Memory B cell (primary cell): ENCODE data around the gene FGF14.

Experiments used
- ATAC-seq: fragments of 150-1000 bp; cut with Tn5 transposase; 2 replicates; pipeline ENCODE4 v1.10.0; 2021; ENCODE audit warnings: low read depth, mild to moderate bottlenecking, moderate library complexity
- DNase-seq, 2 donors: peaks; one replicate each; pipeline ENCODE4 v3.0.0; 2022; ENCODE audit warnings: low spot score in 2 of 2
- H3K27ac Mint-ChIP-seq: one replicate; pipeline ENCODE4 v1.8.0; 2022; ENCODE audit warnings: mild to moderate bottlenecking, moderate library complexity, mixed read lengths
- H3K27me3 Mint-ChIP-seq: one replicate; pipeline ENCODE4 v1.8.0; 2022; ENCODE audit warnings: mixed read lengths
- H3K36me3 Mint-ChIP-seq: one replicate; pipeline ENCODE4 v1.8.0; 2022; ENCODE audit warnings: mild to moderate bottlenecking, mixed read lengths
- H3K4me1 Mint-ChIP-seq: one replicate; pipeline ENCODE4 v1.8.0; 2022; ENCODE audit warnings: mixed read lengths
- H3K4me3 Mint-ChIP-seq: one replicate; pipeline ENCODE4 v1.8.0; 2022; ENCODE audit warnings: mild to moderate bottlenecking, moderate library complexity, mixed read lengths
- H3K9me3 Mint-ChIP-seq: one replicate; pipeline ENCODE4 v1.8.0; 2022; ENCODE audit warnings: mixed read lengths

Gene FGF14

DNA sequence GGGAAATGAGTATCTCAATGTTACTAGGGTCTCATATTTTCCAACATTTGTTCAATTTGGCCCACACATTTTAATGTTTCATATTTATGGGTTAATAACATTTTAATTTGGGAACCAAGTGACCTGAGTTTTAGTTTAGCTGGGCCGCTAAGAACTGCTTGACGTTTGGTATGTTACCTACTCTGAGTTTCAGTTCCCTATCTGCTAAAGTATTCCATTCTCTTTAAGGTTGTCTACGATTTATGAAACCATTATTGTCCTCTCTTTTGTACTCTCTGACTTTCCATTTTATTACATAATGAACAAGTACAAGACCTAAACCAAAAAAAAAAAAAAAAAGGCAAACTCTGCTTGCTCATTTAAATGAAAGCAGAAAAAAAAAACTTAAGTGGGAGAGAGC, 89.9 kb downstream of the FGF14 start:
- no peaks in the 10 kb centered on the region for H3K36me3 Mint-ChIP-seq
- peaks cover 2% of the 10 kb centered on the region for H3K9me3 Mint-ChIP-seq
- H3K4me3 Mint-ChIP-seq: no peak overlapping the region
- no peak for DNase-seq
- H3K27me3 Mint-ChIP-seq: peaks cover 4% of the 10 kb centered on the region
- no peak overlapping the region for H3K27ac Mint-ChIP-seq
- peaks cover 6% of the 10 kb centered on the region for H3K4me1 Mint-ChIP-seq
- peak; percentile 48 for ATAC-seq

DNA sequence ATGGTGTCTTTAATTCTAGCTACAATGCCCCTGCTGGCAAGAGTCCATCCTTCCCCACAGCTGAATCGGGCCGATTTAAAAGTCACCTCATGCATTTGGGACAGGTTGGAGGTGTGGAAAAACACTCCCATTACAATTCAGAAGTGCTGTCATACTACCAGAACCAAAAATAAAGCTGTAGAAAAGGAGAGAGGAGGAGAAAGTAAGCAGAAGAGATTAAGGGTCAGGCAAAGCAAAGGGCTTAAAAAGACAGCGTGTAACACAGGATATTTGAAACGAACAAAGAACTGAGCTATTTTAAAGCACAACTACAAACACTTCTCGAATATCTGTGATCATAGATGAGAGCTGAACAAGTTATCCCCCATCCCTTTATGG, 90.4 kb downstream of the FGF14 start:
- Mint-ChIP-seq H3K4me3 (no peak overlapping the region), H3K27ac (no peak overlapping the region), H3K27me3 (peaks cover 4% of the 10 kb centered on the region), H3K36me3 (no peaks in the 10 kb centered on the region), H3K9me3 (peaks cover 2% of the 10 kb centered on the region), H3K4me1 (peaks cover 6% of the 10 kb centered on the region)
- ATAC-seq (no peak), DNase-seq (no peak)

DNA sequence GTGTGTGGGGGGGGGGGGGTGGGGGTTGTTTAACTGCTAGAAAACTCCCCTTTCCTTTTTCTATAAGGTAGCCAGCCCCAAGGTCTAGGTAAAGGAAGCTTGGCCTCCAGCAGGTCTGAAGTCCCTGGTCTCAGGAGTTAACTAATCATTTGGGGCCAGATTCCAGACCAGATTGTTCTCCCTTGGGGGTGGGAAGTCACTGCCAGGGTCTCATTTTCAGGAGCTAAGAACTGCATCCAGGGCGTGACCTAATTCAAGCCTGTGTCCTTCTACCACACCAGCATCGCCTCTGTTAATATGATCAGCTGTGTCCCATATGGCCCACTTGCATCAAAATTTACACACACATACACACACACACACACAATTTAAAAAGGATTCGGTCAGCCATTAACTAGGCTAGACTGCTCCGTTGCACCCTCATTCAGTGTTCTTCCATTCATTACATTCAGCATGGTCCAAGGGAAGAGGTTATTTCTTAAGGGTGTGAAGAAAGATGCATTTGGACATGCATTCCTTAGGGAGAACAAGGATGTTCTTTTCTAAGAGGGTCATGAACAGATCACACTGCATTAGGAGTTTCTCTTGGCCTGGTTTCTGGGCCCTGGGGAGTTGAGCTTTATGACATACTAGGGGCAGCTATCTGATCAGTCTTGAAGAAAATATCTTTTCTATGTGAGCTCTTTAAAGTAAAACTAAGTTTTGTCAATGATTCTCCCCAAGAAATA, 91.0 kb downstream of the FGF14 start:
- Mint-ChIP-seq H3K4me1 (peaks cover 6% of the 10 kb centered on the region), H3K27ac (no peak overlapping the region), H3K27me3 (peaks cover 6% of the 10 kb centered on the region), H3K4me3 (no peak overlapping the region), H3K36me3 (no peaks in the 10 kb centered on the region), H3K9me3 (peaks cover 3% of the 10 kb centered on the region)
- ATAC-seq (no peak), DNase-seq (no peak)

DNA sequence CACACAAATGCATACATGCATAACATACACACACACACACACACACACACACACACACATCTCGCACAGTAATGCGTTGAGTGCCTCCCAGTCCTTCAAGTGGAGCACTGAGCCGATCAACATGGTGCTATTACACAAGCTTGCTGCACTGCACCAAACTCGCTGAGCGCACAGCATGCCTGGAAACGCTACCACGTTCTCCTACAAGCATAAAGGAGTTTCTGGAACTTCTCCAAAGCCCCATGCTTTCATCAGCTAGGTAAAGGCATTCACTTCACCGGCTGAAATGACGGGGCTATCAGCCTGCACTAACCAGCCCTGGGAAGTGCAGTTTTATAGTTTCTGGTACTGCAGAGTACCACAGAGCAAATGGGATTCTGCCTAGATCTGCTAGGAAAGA, 92.7 kb downstream of the FGF14 start:
- Mint-ChIP-seq H3K9me3 (peaks cover 3% of the 10 kb centered on the region), H3K27me3 (peaks cover 6% of the 10 kb centered on the region), H3K27ac (no peak overlapping the region), H3K4me1 (peaks cover 6% of the 10 kb centered on the region), H3K36me3 (no peaks in the 10 kb centered on the region), H3K4me3 (no peak overlapping the region)
- no peak for ATAC-seq
- DNase-seq: no peak

DNA sequence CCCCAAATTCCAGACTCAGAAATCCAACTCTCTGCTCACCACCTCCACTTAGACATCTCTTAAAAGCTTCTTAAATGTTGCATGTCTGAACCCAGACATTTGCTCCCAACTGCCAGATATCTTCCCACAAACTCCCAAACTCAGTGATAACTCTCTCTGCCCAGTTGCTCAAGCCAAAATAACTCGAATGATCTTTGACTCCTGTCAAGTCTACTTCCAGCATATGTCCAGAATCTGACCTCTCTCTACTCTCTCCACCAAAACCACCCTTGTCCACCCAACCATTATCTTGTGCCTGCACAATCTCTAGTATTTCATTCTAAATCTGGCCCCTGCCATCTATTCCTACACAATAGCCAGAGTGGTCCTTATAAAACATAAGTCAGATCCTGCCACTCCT, 99.3 kb downstream of the FGF14 start:
- no peaks in the 10 kb centered on the region for H3K4me1 Mint-ChIP-seq
- H3K4me3 Mint-ChIP-seq: no peak overlapping the region
- peaks cover 1% of the 10 kb centered on the region for H3K9me3 Mint-ChIP-seq
- H3K36me3 Mint-ChIP-seq: no peaks in the 10 kb centered on the region
- no peak for ATAC-seq
- peaks cover 2% of the 10 kb centered on the region for H3K27me3 Mint-ChIP-seq
- no peak for DNase-seq
- H3K27ac Mint-ChIP-seq: no peak overlapping the region

DNA sequence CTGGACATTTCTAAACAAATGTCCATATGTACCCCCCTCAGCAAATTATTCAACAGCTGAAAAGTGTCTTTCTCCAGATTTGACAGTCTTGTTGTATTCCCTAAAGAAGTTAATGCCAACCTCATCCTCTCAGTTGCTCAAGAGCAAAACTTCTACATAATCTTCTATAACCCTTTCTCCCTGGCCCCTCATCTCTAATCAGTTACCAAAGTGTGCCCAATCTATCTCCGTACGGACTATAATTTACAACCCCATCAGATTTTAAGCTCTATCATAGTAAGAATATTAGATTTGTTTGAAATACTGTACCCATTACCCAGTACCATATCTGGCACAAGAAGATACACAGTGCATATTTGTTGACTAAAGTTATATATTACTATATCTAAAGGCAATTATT, 101.5 kb downstream of the FGF14 start:
- ATAC-seq: no peak
- Mint-ChIP-seq H3K36me3 (no peaks in the 10 kb centered on the region), H3K27me3 (no peaks in the 10 kb centered on the region), H3K4me1 (no peaks in the 10 kb centered on the region), H3K4me3 (no peak overlapping the region), H3K9me3 (no peaks in the 10 kb centered on the region), H3K27ac (no peak overlapping the region)
- DNase-seq: no peak

DNA sequence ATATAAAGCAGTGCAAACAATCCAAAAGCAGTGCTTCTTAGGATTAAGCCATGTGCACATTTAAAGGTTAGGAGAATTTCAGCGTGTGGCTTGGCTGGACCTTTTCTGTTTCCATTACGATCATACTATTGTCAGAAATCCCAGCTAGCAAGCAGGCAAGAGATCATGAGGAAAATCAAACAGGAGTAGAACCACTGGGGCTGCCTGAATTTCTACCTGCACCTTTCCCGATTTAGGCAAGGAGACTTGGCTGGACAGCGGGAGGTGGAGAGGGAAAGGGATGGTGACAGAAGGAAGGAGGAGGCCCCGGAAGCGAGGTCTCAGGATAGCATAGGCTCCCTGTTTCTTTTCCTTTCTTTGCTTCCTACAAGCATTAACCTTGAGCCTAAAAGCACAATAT, 102.5 kb downstream of the FGF14 start:
- Mint-ChIP-seq H3K9me3 (no peaks in the 10 kb centered on the region), H3K4me3 (no peak overlapping the region), H3K36me3 (no peaks in the 10 kb centered on the region), H3K27ac (no peak overlapping the region), H3K27me3 (peaks cover 2% of the 10 kb centered on the region), H3K4me1 (no peaks in the 10 kb centered on the region)
- DNase-seq (no peak), ATAC-seq (no peak)

DNA sequence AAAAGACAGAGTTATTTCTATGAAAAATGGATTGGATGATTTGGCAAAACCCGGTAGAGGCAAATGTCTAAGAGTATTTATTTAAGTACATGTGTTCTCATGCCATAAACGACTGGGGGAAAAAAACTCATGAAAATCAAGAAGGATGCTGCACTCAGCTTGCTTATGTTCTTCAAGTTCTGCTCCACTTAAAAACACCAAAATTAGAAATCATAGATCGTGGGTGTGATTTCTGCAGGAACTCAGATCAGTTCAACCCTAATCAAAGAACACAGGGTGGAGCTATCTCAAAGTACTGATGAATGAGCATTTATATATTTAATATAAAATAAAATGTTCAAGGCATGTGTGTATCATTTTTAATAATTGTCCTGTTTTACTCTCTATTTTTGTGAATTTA, 103.8 kb downstream of the FGF14 start:
- no peak for DNase-seq
- H3K27me3 Mint-ChIP-seq: peaks cover 2% of the 10 kb centered on the region
- no peak for ATAC-seq
- H3K9me3 Mint-ChIP-seq: no peaks in the 10 kb centered on the region
- H3K4me1 Mint-ChIP-seq: no peaks in the 10 kb centered on the region
- H3K4me3 Mint-ChIP-seq: no peak overlapping the region
- H3K36me3 Mint-ChIP-seq: no peaks in the 10 kb centered on the region
- no peak overlapping the region for H3K27ac Mint-ChIP-seq

DNA sequence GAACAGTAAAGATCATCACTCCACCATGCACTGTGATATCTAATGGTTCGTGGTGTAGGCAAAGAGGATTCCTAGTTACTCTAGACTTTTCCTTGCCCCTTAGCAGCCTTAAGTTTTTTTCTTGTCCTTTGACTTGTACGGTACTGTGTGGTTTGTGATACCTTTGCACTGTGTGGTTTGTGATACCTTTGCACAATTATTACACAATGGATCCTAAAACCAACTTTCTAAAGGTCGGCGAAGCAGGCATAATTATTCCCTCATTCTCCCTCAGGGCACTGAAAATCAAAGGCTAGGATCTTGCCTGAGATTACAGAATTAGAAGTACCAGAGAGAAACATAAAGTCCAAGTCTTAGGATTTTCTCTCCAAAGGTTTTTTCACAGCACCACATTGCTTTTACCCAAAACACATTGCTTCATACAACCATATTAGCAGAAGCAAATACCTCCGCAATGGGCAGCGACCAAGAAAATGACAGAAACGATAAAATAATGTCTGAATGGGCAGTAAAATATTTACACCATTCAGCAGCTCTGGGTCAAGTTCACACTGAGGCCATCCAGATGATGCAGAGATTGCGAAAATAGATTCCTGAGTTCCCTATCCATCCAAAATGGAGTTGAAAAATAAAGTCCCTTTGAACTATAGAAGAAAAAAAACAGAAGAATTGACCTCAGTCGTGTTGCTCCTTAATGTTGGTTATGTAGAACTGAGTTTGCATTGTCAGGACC, 106.4 kb downstream of the FGF14 start:
- ATAC-seq (no peak), DNase-seq (no peak)
- no peaks in the 10 kb centered on the region for H3K36me3 Mint-ChIP-seq
- H3K9me3 Mint-ChIP-seq: no peaks in the 10 kb centered on the region
- H3K27ac Mint-ChIP-seq: no peak overlapping the region
- H3K4me1 Mint-ChIP-seq: no peaks in the 10 kb centered on the region
- H3K4me3 Mint-ChIP-seq: no peak overlapping the region
- peaks cover 2% of the 10 kb centered on the region for H3K27me3 Mint-ChIP-seq

DNA sequence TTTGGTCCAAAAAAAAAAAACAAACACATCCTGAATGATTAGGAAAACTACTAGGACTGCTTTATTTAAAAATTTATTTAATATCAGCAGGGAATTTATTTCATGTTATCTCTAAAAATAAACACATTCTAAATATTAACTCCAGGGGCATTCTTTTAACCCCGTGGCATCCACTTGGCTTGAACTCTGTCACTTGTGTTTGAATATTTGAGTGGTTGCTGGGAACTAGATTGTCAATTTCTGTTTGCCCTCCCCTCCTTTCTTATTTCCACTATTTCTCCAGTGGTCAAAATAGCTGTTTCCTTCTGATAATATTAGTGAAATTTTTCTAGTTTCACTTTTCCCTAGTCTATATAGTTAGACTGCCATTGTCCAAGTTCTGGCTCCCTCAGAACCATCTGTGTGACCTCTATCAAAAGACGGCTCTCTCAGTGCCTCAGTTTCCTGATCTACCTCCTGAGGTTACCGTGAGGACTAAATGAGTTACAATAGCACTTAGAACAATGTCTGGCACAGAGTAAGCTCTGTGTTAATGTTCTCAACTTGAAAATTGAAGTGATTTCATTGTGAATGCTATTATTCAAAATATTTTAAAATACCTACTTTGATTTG, 107.3 kb downstream of the FGF14 start:
- H3K4me1 Mint-ChIP-seq: no peaks in the 10 kb centered on the region
- DNase-seq: no peak
- no peaks in the 10 kb centered on the region for H3K36me3 Mint-ChIP-seq
- no peak for ATAC-seq
- no peak overlapping the region for H3K27ac Mint-ChIP-seq
- no peaks in the 10 kb centered on the region for H3K9me3 Mint-ChIP-seq
- no peak overlapping the region for H3K4me3 Mint-ChIP-seq
- H3K27me3 Mint-ChIP-seq: peaks cover 2% of the 10 kb centered on the region

DNA sequence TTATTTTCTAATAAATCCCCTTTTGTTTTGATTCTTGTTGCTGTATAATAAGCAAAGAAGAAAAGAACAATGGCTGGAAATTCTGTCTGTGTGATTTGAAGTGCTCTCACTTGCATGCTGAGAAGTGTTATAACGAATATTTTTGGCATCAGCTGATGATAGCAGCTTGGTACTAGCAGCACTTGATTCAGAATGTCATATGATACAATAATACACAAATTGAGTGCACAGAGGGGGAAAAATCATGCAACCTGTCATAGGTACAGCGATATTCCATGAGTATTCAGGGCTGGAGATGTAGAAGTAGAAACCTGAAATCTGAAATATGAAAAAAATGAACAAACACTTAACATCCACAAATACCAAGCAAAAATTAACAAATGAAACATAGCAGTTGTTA, 108.1 kb downstream of the FGF14 start:
- no peaks in the 10 kb centered on the region for H3K4me1 Mint-ChIP-seq
- H3K36me3 Mint-ChIP-seq: no peaks in the 10 kb centered on the region
- no peak for DNase-seq
- no peak overlapping the region for H3K27ac Mint-ChIP-seq
- no peaks in the 10 kb centered on the region for H3K9me3 Mint-ChIP-seq
- peaks cover 2% of the 10 kb centered on the region for H3K27me3 Mint-ChIP-seq
- no peak for ATAC-seq
- no peak overlapping the region for H3K4me3 Mint-ChIP-seq

DNA sequence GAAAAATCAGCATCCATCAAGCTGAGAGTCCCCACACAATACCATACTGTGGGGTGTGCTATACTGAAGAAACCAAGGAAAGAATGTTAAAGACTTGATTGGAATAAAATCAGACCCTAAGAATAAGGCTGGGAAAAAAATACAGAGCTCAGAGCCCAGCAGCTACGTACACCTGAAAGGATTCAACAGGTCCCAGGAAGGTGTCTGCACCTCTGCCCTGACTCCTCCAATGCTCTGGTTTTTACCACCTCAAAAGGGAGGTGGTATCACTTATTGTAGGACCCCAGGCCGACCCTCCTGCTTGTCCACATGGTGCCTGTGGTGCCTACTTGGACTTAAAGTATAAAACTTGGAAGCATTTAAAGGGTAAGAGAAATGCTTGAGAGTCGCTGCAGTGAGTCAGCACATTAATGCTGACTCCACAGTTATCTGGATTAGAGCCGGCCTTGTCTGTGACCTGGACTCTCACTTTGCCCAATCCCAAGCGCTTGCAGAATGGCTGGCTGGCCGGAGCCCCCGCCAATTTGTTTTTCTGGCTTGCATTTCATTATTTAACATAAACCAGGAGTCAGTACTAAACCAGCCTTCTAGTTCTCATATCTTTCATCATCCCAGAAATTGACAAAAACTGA, 110.1 kb downstream of the FGF14 start:
- DNase-seq: no peak
- H3K9me3 Mint-ChIP-seq: no peaks in the 10 kb centered on the region
- H3K27ac Mint-ChIP-seq: no peak overlapping the region
- H3K36me3 Mint-ChIP-seq: no peaks in the 10 kb centered on the region
- no peak overlapping the region for H3K4me3 Mint-ChIP-seq
- H3K4me1 Mint-ChIP-seq: no peaks in the 10 kb centered on the region
- H3K27me3 Mint-ChIP-seq: peaks cover 2% of the 10 kb centered on the region
- no peak for ATAC-seq

DNA sequence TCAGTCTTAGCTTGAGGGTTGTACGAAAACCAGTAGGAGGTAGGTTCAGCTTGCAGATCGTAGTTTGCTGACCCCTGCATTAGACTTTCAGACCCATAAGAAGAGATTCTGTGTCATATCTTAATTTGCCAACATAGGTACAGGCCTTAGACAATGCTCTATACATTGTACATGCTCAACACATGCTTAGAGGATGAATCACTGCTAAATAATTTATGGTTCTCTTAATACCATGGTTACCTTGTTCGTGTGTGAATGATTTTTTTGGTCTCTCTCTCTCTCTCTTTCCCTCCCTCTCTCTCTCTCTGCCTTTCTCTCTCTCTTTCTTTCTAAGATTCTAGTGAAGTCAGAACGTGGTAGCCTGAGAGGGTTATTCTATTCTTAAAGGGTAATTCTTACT, 112.2 kb downstream of the FGF14 start:
- no peaks in the 10 kb centered on the region for H3K4me1 Mint-ChIP-seq
- no peak overlapping the region for H3K4me3 Mint-ChIP-seq
- no peaks in the 10 kb centered on the region for H3K9me3 Mint-ChIP-seq
- no peak for ATAC-seq
- H3K36me3 Mint-ChIP-seq: no peaks in the 10 kb centered on the region
- no peaks in the 10 kb centered on the region for H3K27me3 Mint-ChIP-seq
- no peak overlapping the region for H3K27ac Mint-ChIP-seq
- DNase-seq: no peak

DNA sequence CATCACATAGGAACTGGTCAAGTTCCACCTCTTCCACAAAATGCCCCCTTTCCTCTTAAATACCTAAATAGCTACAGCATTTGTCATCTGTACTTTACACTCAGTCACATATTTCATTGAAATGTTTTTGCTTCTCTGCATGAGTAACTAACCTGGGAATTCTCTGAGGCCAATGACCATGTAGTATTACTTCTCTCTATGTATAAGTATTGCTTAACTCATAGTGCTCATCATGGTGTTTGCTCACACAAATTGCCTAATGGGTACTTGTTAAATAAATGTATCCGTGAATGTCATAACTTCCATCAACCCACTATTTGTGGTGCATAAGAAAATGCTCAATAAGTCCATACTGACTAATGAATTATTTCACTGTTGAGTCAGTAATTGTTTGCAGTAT, 115.5 kb downstream of the FGF14 start:
- Mint-ChIP-seq H3K4me1 (no peaks in the 10 kb centered on the region), H3K27ac (no peak overlapping the region), H3K4me3 (no peak overlapping the region), H3K27me3 (no peaks in the 10 kb centered on the region), H3K36me3 (no peaks in the 10 kb centered on the region), H3K9me3 (no peaks in the 10 kb centered on the region)
- ATAC-seq: no peak
- DNase-seq: no peak
